HG03095 (cell line): ENCODE measurements around the gene PLA2G4B.

Experiments
- ATAC-seq: cut with Tn5 transposase; IDR thresholded peaks from one replicate; pipeline ENCODE4 v1.9.1; 2021; ENCODE audit warnings: moderate library complexity; ENCODE audit not compliant: unreplicated experiment

The PLA2G4B gene

GRCh38 chr15:41885841-41886240, 47.2 kb downstream of the PLA2G4B start:
- no peak for ATAC-seq

- no peak for ATAC-seq
These were observed 48.1 kb downstream of the PLA2G4B start for GRCh38 chr15:41886741-41887140.

- ATAC-seq, result no peak
These were observed 48.5 kb downstream of the PLA2G4B start for GRCh38 chr15:41887161-41887560.

- no peak for ATAC-seq
These were observed 49.2 kb downstream of the PLA2G4B start for GRCh38 chr15:41887893-41888292.

- ATAC-seq, result no peak
These were observed 50.1 kb downstream of the PLA2G4B start for GRCh38 chr15:41888662-41889253.

GRCh38 chr15:41890050-41890690, 51.5 kb downstream of the PLA2G4B start:
- ATAC-seq, result no peak

- no peak for ATAC-seq
These were observed 52.6 kb downstream of the PLA2G4B start for GRCh38 chr15:41891226-41891625.

- ATAC-seq, result no peak
These were observed 53.3 kb downstream of the PLA2G4B start for GRCh38 chr15:41891946-41892345.

- ATAC-seq, result no peak
These were observed 54.2 kb downstream of the PLA2G4B start for GRCh38 chr15:41892621-41893421.

- ATAC-seq, result no peak
These were observed 55.0 kb downstream of the PLA2G4B start, which contains the start of gene SPTBN5 for GRCh38 chr15:41893422-41894250. TSS of gene SPTBN5 (minus strand) at chr15:41894053. CDS start at chr15:41893497, 556 bp downstream.

- no peak for ATAC-seq
These were observed 55.7 kb downstream of the PLA2G4B start for GRCh38 chr15:41894251-41894790.

GRCh38 chr15:41894791-41895463, 56.3 kb downstream of the PLA2G4B start:
- ATAC-seq, result no peak

- ATAC-seq, result no peak
These were observed 56.8 kb downstream of the PLA2G4B start for GRCh38 chr15:41895491-41895890.

- no peak for ATAC-seq
These were observed 57.3 kb downstream of the PLA2G4B start for GRCh38 chr15:41895957-41896356.

- ATAC-seq, result no peak
These were observed 57.9 kb downstream of the PLA2G4B start for GRCh38 chr15:41896566-41896965.

GRCh38 chr15:41897363-41897799, 58.7 kb downstream of the PLA2G4B start:
- no peak for ATAC-seq
